ENCODE measurements around the gene RMDN2. TPM values are rescaled to one million over a fixed set of nuclear protein-coding genes. Genes with fewer than 3 reads are reported as not detected.

Gene RMDN2
- total and polyA plus RNA-seq, 10 donors = 10.8 to 57.1 (median 29.6) TPM

- WGBS, 5 donors = 62 to 81% (median 77%) methylated on average over 5 of the region's 5 CpGs
- DNase-seq = no peak
Observed at GRCh38 chr2:37915773-37916172, 9.3 kb upstream of the RMDN2 start.

GRCh38 chr2:37916512-37917082 is 8.5 kb upstream of the RMDN2 start:
- Histone ChIP-seq H3K27me3 (replicated peaks in 1 of 7) (no peaks in the 10 kb centered on the region), H3K9me3 (no peaks in the 10 kb centered on the region), H3K4me3 (no peak overlapping the region), H3K4me1 (peaks cover 0 to 12% (median 2%) of the 10 kb centered on the region in 6 donors), H3K36me3 (no peaks in the 10 kb centered on the region), H3K27ac (peak overlapping the region in 1 of 8 donors; percentile 3)
- no peak for TF ChIP-seq POLR2A (IDR thresholded peaks at IDR 0.05)
- TF ChIP-seq CTCF (IDR thresholded peaks at IDR 0.05 in 8 of 11, conservative IDR thresholded peaks at IDR 0.05 in 3 of 11) = no peak
- no peak for TF ChIP-seq POLR2AphosphoS5 (IDR thresholded peaks at IDR 0.05)
- intact Hi-C loops (cut with DNase I; ENCODE audit: low total_unique reads) = no loop called here
- 77 to 89% (median 85%) methylated on average over 3 of the region's 3 CpGs for WGBS, 5 donors
- DNase-seq = no peak

More at GRCh38 chr2:37915773-37916172, 9.3 kb upstream of the RMDN2 start:
- intact Hi-C loops (cut with DNase I; ENCODE audit: low total_unique reads) = no loop called here
- TF ChIP-seq POLR2A (IDR thresholded peaks at IDR 0.05) (no peak), CTCF (IDR thresholded peaks at IDR 0.05 in 8 of 11, conservative IDR thresholded peaks at IDR 0.05 in 3 of 11) (no peak), POLR2AphosphoS5 (IDR thresholded peaks at IDR 0.05) (no peak)
- peaks cover 0 to 12% (median 2%) of the 10 kb centered on the region in 6 donors for H3K4me1 ChIP-seq
- H3K36me3 ChIP-seq = no peaks in the 10 kb centered on the region
- no peaks in the 10 kb centered on the region for H3K9me3 ChIP-seq
- peak overlapping the region in 2 of 8 donors; percentile 17 to 34 for H3K27ac ChIP-seq
- no peak overlapping the region for H3K4me3 ChIP-seq
- no peaks in the 10 kb centered on the region for H3K27me3 ChIP-seq (replicated peaks in 1 of 7)

GRCh38 chr2:37917281-37918228 is 7.5 kb upstream of the RMDN2 start:
- Histone ChIP-seq H3K36me3 (no peaks in the 10 kb centered on the region), H3K4me1 (peaks cover 0 to 12% (median 2%) of the 10 kb centered on the region in 6 donors), H3K27me3 (replicated peaks in 1 of 7) (no peaks in the 10 kb centered on the region), H3K27ac (no peak overlapping the region), H3K9me3 (no peaks in the 10 kb centered on the region), H3K4me3 (no peak overlapping the region)
- intact Hi-C loops (cut with DNase I; ENCODE audit: low total_unique reads) = no loop called here
- DNase-seq = no peak
- TF ChIP-seq POLR2AphosphoS5 (IDR thresholded peaks at IDR 0.05) (no peak), POLR2A (IDR thresholded peaks at IDR 0.05) (no peak), CTCF (IDR thresholded peaks at IDR 0.05 in 8 of 11, conservative IDR thresholded peaks at IDR 0.05 in 3 of 11) (no peak)
- 91 to 95% (median 95%) methylated on average over 9 of the region's 9 CpGs for WGBS, 5 donors

GRCh38 chr2:37918742-37919186 is 6.3 kb upstream of the RMDN2 start:
- Histone ChIP-seq H3K4me3 (no peak overlapping the region), H3K36me3 (no peaks in the 10 kb centered on the region), H3K9me3 (no peaks in the 10 kb centered on the region), H3K27me3 (replicated peaks in 1 of 7) (no peaks in the 10 kb centered on the region), H3K4me1 (peaks cover 0 to 18% (median 8%) of the 10 kb centered on the region in 6 donors), H3K27ac (peak overlapping the region; percentile 20 to 92 (median 70))
- no peak for DNase-seq
- intact Hi-C loops (cut with DNase I; ENCODE audit: low total_unique reads) = no loop called here
- TF ChIP-seq POLR2AphosphoS5 (IDR thresholded peaks at IDR 0.05) (no peak), POLR2A (IDR thresholded peaks at IDR 0.05) (no peak), CTCF (IDR thresholded peaks at IDR 0.05 in 8 of 11, conservative IDR thresholded peaks at IDR 0.05 in 3 of 11) (no peak)
